Caco-2 (cell line): ENCODE measurements around the gene B3GAT3. TPM values are rescaled to one million over a fixed set of nuclear protein-coding genes. Genes with fewer than 3 reads are reported as not detected.

Experiments used
- BruUV-seq: library from RNA; stranded (reverse); fragments of 400-500 nt; replicated peaks from 2 replicates; lab custom pipeline; 2021; lab: Mats Ljungman, UMichigan
- CTCF ChIA-PET: fragments of 300-600 bp; sonication (Branson Sonifier 250); formaldehyde crosslinking; loops from one replicate; lab custom pipeline; 2022; ENCODE audit warnings: antibody characterized with exemption; lab: Charles Lee
- POLR2A ChIA-PET: fragments of 300-600 bp; sonication (Branson Sonifier 250); formaldehyde crosslinking; loops from one replicate; lab custom pipeline; 2022; ENCODE audit warnings: antibody characterized with exemption; lab: Charles Lee
- DNase-seq, 2 experiments: peaks; one replicate each; pipeline versions ENCODE4 v3.0.0 to v3.0.0-alpha.2; 2020 to 2022
- H3K27me3 ChIP-seq: replicated peaks from 2 replicates; pipeline ENCODE4 v1.6.0; 2011; ENCODE audit warnings: low read length; ENCODE audit not compliant: control insufficient read depth, insufficient read depth
- H3K36me3 ChIP-seq: 2 replicates; pipeline ENCODE4 v1.5.1; 2011; ENCODE audit warnings: low read length; ENCODE audit not compliant: control insufficient read depth, insufficient read depth
- H3K4me1 ChIP-seq: fragments of 250-450 bp; sonication (Bioruptor Pico); 2 replicates; pipeline ENCODE4 v1.5.1; 2020; ENCODE audit warnings: mild to moderate bottlenecking
- H3K4me3 ChIP-seq: 2 replicates; pipeline ENCODE4 v1.5.1; 2011; ENCODE audit warnings: low read depth, mild to moderate bottlenecking, control low read depth, low read length
- H3K9me3 ChIP-seq: fragments of 250-450 bp; sonication (Bioruptor Pico); 2 replicates; pipeline ENCODE4 v1.5.1; 2020; ENCODE audit warnings: mild to moderate bottlenecking, moderate library complexity
- H3K27ac Mint-ChIP-seq: one replicate; pipeline ENCODE4 v1.8.0; 2022; ENCODE audit warnings: mixed read lengths; ENCODE audit not compliant: unreplicated experiment
- H3K27me3 Mint-ChIP-seq: one replicate; pipeline ENCODE4 v1.8.0; 2022; ENCODE audit warnings: mixed read lengths; ENCODE audit not compliant: insufficient read depth, unreplicated experiment
- H3K36me3 Mint-ChIP-seq: one replicate; pipeline ENCODE4 v1.8.0; 2022; ENCODE audit warnings: mild to moderate bottlenecking, mixed read lengths; ENCODE audit not compliant: insufficient read depth, unreplicated experiment
- H3K4me1 Mint-ChIP-seq: one replicate; pipeline ENCODE4 v1.8.0; 2022; ENCODE audit warnings: low read depth, mixed read lengths; ENCODE audit not compliant: unreplicated experiment
- H3K4me3 Mint-ChIP-seq: one replicate; pipeline ENCODE4 v1.8.0; 2022; ENCODE audit warnings: mild to moderate bottlenecking, moderate library complexity, mixed read lengths; ENCODE audit not compliant: unreplicated experiment
- H3K9me3 Mint-ChIP-seq: one replicate; pipeline ENCODE4 v1.8.0; 2022; ENCODE audit warnings: mixed read lengths; ENCODE audit not compliant: unreplicated experiment
- intact Hi-C: fragments of 100-400 bp; cut with micrococcal nuclease; formaldehyde crosslinking; loops from one replicate; pipeline ENCODE4 v1.10.0; 2022; ENCODE audit not compliant: unreplicated experiment
- total RNA-seq: library from RNA; stranded (reverse); gene quantifications from 2 replicates; pipeline ENCODE4 v1.2.3, GENCODE V29; 2022
- TF ChIP-seq, protein P1 (sequence below), 2 experiments: fragments of 200-600 bp in 1 of 2; IDR thresholded peaks; 1 replicate in 1 of 2; 2 replicates in 1 of 2; pipeline versions ENCODE4 v1.5.1 to v1.8.0; 2011 to 2022; ENCODE audit warnings: antibody characterized with exemption in 1 of 2, control low read depth in 1 of 2, inconsistent platforms in 1 of 2, low read depth in 1 of 2, low read length in 1 of 2, mild to moderate bottlenecking in 1 of 2, moderate library complexity in 1 of 2; ENCODE audit not compliant: insufficient read depth in 1 of 2, severe bottlenecking in 1 of 2, unreplicated experiment in 1 of 2

The B3GAT3 gene
- total RNA-seq, 1 experiment from 2014 or later, result 37.6 TPM

DNA sequence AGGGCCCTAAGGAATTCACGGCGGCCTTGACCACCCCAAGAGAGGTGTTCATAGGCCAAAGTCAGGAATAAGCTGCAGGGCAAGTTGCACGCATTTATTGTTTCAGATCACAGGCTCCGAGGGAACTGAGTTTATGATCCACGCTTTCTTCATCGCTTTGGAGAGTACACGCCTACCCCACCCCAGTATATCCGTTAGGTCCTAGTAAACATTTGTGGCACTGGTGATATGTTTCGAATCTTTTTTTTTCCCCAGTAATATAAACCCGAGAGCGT is 23.8 kb upstream of the B3GAT3 start:
- H3K9me3 Mint-ChIP-seq, result no peaks in the 10 kb centered on the region
- H3K4me3 Mint-ChIP-seq, result peak overlapping the region; percentile 91
- H3K4me1 ChIP-seq, result peaks cover 21% of the 10 kb centered on the region
- peaks cover 69% of the 10 kb centered on the region for H3K36me3 Mint-ChIP-seq
- H3K9me3 ChIP-seq, result no peaks in the 10 kb centered on the region
- peak overlapping the region; percentile 66 for H3K4me3 ChIP-seq
- peaks cover 5% of the 10 kb centered on the region for H3K4me1 Mint-ChIP-seq
- intact Hi-C loops, result loop anchor here (5.0 kb wide), 1 partner anchor 33 kb away; the partner anchor contains the start of genes EML3 and ROM1
- ChIA-PET POLR2A (interaction anchor here (0.6 to 4.5 kb wide), 8 partner anchors 19 to 116 kb away, joined by 3 to 43 read pairs (median 6); partner anchors contain the start of genes C11orf98, CSKMT, LBHD1 and MTA2), CTCF (interaction anchor here (0.7 to 1.6 kb wide), 2 partner anchors 54 to 108 kb away, joined by 4 to 11 read pairs; partner anchors contain the start of genes TUT1 and ZBTB3)
- no peaks in the 10 kb centered on the region for H3K27me3 Mint-ChIP-seq
- DNase-seq, result no peak
- peaks cover 5% of the 10 kb centered on the region for H3K36me3 ChIP-seq
- BruUV-seq, result no TSS peak
- peak overlapping the region; percentile 91 for H3K27ac Mint-ChIP-seq
- H3K27me3 ChIP-seq, result no peaks in the 10 kb centered on the region
- TF ChIP-seq, protein P1, sequence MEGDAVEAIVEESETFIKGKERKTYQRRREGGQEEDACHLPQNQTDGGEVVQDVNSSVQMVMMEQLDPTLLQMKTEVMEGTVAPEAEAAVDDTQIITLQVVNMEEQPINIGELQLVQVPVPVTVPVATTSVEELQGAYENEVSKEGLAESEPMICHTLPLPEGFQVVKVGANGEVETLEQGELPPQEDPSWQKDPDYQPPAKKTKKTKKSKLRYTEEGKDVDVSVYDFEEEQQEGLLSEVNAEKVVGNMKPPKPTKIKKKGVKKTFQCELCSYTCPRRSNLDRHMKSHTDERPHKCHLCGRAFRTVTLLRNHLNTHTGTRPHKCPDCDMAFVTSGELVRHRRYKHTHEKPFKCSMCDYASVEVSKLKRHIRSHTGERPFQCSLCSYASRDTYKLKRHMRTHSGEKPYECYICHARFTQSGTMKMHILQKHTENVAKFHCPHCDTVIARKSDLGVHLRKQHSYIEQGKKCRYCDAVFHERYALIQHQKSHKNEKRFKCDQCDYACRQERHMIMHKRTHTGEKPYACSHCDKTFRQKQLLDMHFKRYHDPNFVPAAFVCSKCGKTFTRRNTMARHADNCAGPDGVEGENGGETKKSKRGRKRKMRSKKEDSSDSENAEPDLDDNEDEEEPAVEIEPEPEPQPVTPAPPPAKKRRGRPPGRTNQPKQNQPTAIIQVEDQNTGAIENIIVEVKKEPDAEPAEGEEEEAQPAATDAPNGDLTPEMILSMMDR (IDR thresholded peaks at IDR 0.05; ENCODE audit: insufficient read depth in 1 of 2, low read depth in 1 of 2, low read length in 1 of 2, severe bottlenecking in 1 of 2, unreplicated experiment in 1 of 2), result no peak

DNA sequence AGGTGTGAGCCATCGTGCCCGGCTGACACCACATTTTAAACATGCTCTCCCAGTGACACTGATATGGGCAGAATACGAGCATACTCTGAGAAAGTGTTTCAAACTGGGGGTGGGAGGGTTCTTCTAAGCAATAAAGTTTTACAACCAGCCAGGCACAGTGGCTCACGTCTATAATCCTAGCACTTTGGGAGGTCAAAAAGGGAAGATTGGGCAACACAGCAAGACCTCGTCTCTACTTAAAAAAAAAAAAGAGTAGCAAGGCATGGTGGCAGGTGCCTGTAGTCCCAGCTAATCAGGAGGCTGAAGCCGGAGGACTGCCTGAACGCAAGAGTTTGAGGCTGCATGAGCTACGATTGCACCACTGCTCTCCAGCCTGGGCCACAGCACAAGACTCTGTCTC is 22.4 kb upstream of the B3GAT3 start:
- intact Hi-C loops, result no loop called here
- H3K4me1 Mint-ChIP-seq, result peaks cover 7% of the 10 kb centered on the region
- peak overlapping the region; percentile 1 for H3K4me3 Mint-ChIP-seq
- BruUV-seq, result no TSS peak
- ChIA-PET CTCF (no interaction called here), POLR2A (no interaction called here)
- Histone ChIP-seq H3K4me1 (peaks cover 21% of the 10 kb centered on the region), H3K36me3 (peaks cover 6% of the 10 kb centered on the region), H3K9me3 (no peaks in the 10 kb centered on the region), H3K4me3 (no peak overlapping the region), H3K27me3 (no peaks in the 10 kb centered on the region)
- no peaks in the 10 kb centered on the region for H3K9me3 Mint-ChIP-seq
- no peaks in the 10 kb centered on the region for H3K27me3 Mint-ChIP-seq
- H3K27ac Mint-ChIP-seq, result no peak overlapping the region
- no peak for DNase-seq
- H3K36me3 Mint-ChIP-seq, result peaks cover 69% of the 10 kb centered on the region
- TF ChIP-seq, protein P1 (IDR thresholded peaks at IDR 0.05; ENCODE audit: insufficient read depth in 1 of 2, low read depth in 1 of 2, low read length in 1 of 2, severe bottlenecking in 1 of 2, unreplicated experiment in 1 of 2), result no peak

DNA sequence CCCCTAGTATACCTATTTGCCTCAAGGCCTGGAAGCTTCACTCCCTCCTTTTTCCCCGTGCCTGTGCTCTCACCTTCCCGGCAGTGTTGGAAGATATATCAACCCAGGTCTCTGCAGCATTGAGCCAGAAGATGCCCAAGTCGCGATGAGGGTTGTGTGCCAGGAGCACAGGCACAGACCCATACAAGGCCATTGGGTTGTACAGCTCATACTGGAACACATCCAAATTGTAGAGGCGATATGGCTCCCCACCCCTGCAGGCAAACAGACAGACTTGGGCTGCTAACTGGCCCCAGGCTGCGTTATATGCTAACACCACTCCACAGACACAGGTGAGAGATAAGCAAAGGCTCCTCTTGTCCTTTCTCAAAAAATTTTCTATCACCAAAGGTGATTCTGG is 10.7 kb upstream of the B3GAT3 start:
- no peaks in the 10 kb centered on the region for H3K27me3 ChIP-seq
- peaks cover 22% of the 10 kb centered on the region for H3K36me3 ChIP-seq
- H3K9me3 Mint-ChIP-seq, result no peaks in the 10 kb centered on the region
- H3K4me3 ChIP-seq, result no peak overlapping the region
- no peaks in the 10 kb centered on the region for H3K4me1 Mint-ChIP-seq
- CTCF ChIA-PET, result no interaction called here
- H3K4me1 ChIP-seq, result no peaks in the 10 kb centered on the region
- no TSS peak for BruUV-seq
- H3K27ac Mint-ChIP-seq, result no peak overlapping the region
- DNase-seq, result no peak
- TF ChIP-seq, protein P1 (IDR thresholded peaks at IDR 0.05; ENCODE audit: insufficient read depth in 1 of 2, low read depth in 1 of 2, low read length in 1 of 2, severe bottlenecking in 1 of 2, unreplicated experiment in 1 of 2), result no peak
- no peaks in the 10 kb centered on the region for H3K9me3 ChIP-seq
- H3K27me3 Mint-ChIP-seq, result no peaks in the 10 kb centered on the region
- intact Hi-C loops, result no loop called here
- POLR2A ChIA-PET, result no interaction called here
- H3K4me3 Mint-ChIP-seq, result no peak overlapping the region
- peaks cover 96% of the 10 kb centered on the region for H3K36me3 Mint-ChIP-seq
